Upper lobe of left lung (tissue), 6 donors: Measurements from ENCODE around the gene CPLX1. TPM values are rescaled to one million over a fixed set of nuclear protein-coding genes. Genes with fewer than 3 reads are reported as not detected.
"Not testable (repeated sequence)": the region's sequence is repeated elsewhere in the genome, so short reads cannot be mapped to it uniquely, and the experiment has no call there.

ENCODE experiments used
- ATAC-seq, 2 donors: fragments of 200-7000 bp; cut with Tn5 transposase; one replicate each; pipeline ENCODE4 v1.9.1; 2022; ENCODE audit warnings: mild to moderate bottlenecking in 2 of 2, moderate library complexity in 2 of 2; ENCODE audit not compliant: low FRiP score in 2 of 2
- DNase-seq, 2 donors: peaks; one replicate each; pipeline ENCODE4 v3.0.0-alpha.2; 2019 to 2020
- H3K27ac ChIP-seq, 4 donors: fragments of 200-600 bp; sonication (generic); one replicate each; pipeline ENCODE4 v1.5.1; 2016 to 2019
- H3K27me3 ChIP-seq, 4 donors: fragments of 200-600 bp; sonication (generic); one replicate each; pipeline ENCODE4 v1.5.1; 2017 to 2019
- H3K36me3 ChIP-seq, 4 donors: fragments of 200-600 bp; sonication (generic); one replicate each; pipeline ENCODE4 v1.5.1; 2016 to 2019
- H3K4me1 ChIP-seq, 4 donors: fragments of 200-600 bp; sonication (generic); one replicate each; pipeline ENCODE4 v1.5.1; 2018 to 2019
- H3K4me3 ChIP-seq, 4 donors: fragments of 200-600 bp; sonication (generic); one replicate each; pipeline ENCODE4 v1.5.1; 2017 to 2019; ENCODE audit warnings: mild to moderate bottlenecking in 2 of 4, moderate library complexity in 1 of 4
- H3K9me3 ChIP-seq, 4 donors: fragments of 200-600 bp; sonication (generic); one replicate each; pipeline ENCODE4 v1.5.1; 2018 to 2019
- CTCF ChIP-seq, 6 experiments: fragments of 450-650 bp in 4 of 6; fragments of 200-600 bp in 2 of 6; sonication (generic) in 2 of 6; IDR thresholded peaks; one replicate each; pipeline ENCODE4 v1.5.1; 2016 to 2019; ENCODE audit warnings: antibody characterized with exemption in 6 of 6
- EP300 ChIP-seq, 4 donors: sonication (generic); formaldehyde crosslinking; IDR thresholded peaks; one replicate each; pipeline ENCODE4 v1.5.1; 2017; ENCODE audit warnings: antibody characterized with exemption in 4 of 4, control low read depth in 2 of 4
- POLR2A ChIP-seq, 4 donors: fragments of 450-650 bp; IDR thresholded peaks; one replicate each; pipeline ENCODE4 v1.5.1; 2016 to 2017; ENCODE audit warnings: antibody characterized with exemption in 4 of 4, mild to moderate bottlenecking in 2 of 4
- POLR2AphosphoS5 ChIP-seq, 2 donors: sonication (generic); formaldehyde crosslinking; IDR thresholded peaks; one replicate each; pipeline ENCODE4 v1.5.1; 2017; ENCODE audit warnings: antibody characterized with exemption in 2 of 2
- WGBS, 2 donors: methylation state at CpG; one replicate each; pipeline ENCODE4 v1.1.5; 2017 to 2018; 5-methylcytosine and 5-hydroxymethylcytosine counted together
- total RNA-seq, 6 donors: library from RNA; depleted of rRNA in 4 of 6; stranded (reverse); fragments of >200 nt in 4 of 6; gene quantifications; one replicate each; pipeline versions ENCODE4 v1.1.0 to v1.2.1, GENCODE V29; 2016 to 2021
- donor health status: DM: no; HTN: no; CAD: no; lungs with moderate emphysema.
- donor health status: DM: no; HTN: yes; CAD: no; lungs with severe emphysema.

The CPLX1 gene
- total RNA-seq, 6 donors from 2014 or later: 0.61 to 4.2 (median 1.8) TPM

- no peak overlapping the region for H3K4me3 ChIP-seq
- H3K9me3 ChIP-seq: no peaks in the 10 kb centered on the region
- peaks cover 5 to 56% (median 36%) of the 10 kb centered on the region in 4 donors for H3K36me3 ChIP-seq
- no peak overlapping the region for H3K27ac ChIP-seq
- 95% methylated on average over 25 to 30 of the region's 32 CpGs for WGBS, 2 donors
- ATAC-seq (peak in 1 of 2 donors; percentile 27), DNase-seq (peak in 1 of 2 donors; percentile 81)
- TF ChIP-seq POLR2AphosphoS5 (IDR thresholded peaks at IDR 0.05): no peak
- no peak for TF ChIP-seq POLR2A (IDR thresholded peaks at IDR 0.05)
- no peak for TF ChIP-seq EP300 (IDR thresholded peaks at IDR 0.05)
- TF ChIP-seq CTCF (IDR thresholded peaks at IDR 0.05): no peak
- no peaks in the 10 kb centered on the region for H3K27me3 ChIP-seq
- H3K4me1 ChIP-seq: peaks cover 0 to 7% (median 1%) of the 10 kb centered on the region in 4 donors
Measured at GRCh38 chr4:754221-755120, 71.5 kb downstream of the CPLX1 start.

GRCh38 chr4:753186-753585 lies 72.7 kb downstream of the CPLX1 start:
- not testable (repeated sequence) for H3K9me3 ChIP-seq, H3K4me1 ChIP-seq, H3K27me3 ChIP-seq, H3K4me3 ChIP-seq, ATAC-seq, H3K27ac ChIP-seq
- 96 to 98% methylated on average over 12 to 13 of the region's 13 CpGs for WGBS, 2 donors
- peak in 1 of 2 donors; percentile 15 for DNase-seq
- peaks cover 5 to 65% (median 37%) of the 10 kb centered on the region in 4 donors for H3K36me3 ChIP-seq

- peaks cover 5 to 71% (median 39%) of the 10 kb centered on the region in 4 donors for H3K36me3 ChIP-seq
Measured at GRCh38 chr4:752196-752861, 73.6 kb downstream of the CPLX1 start.

GRCh38 chr4:751676-752075 lies 74.3 kb downstream of the CPLX1 start:
- TF ChIP-seq POLR2AphosphoS5 (IDR thresholded peaks at IDR 0.05) (no peak), POLR2A (IDR thresholded peaks at IDR 0.05) (no peak), CTCF (IDR thresholded peaks at IDR 0.05) (no peak), EP300 (IDR thresholded peaks at IDR 0.05) (no peak)
- Histone ChIP-seq H3K36me3 (peaks cover 5 to 67% (median 37%) of the 10 kb centered on the region in 4 donors), H3K27ac (no peak overlapping the region), H3K4me1 (peaks cover 0 to 7% (median 1%) of the 10 kb centered on the region in 4 donors), H3K4me3 (no peak overlapping the region), H3K27me3 (no peaks in the 10 kb centered on the region), H3K9me3 (no peaks in the 10 kb centered on the region)
- DNase-seq (no peak), ATAC-seq (no peak)
- WGBS, 2 donors: 84 to 89% methylated on average over 14 to 15 of the region's 15 CpGs

More at GRCh38 chr4:752196-752861, 73.6 kb downstream of the CPLX1 start:
- DNase-seq (peak in 1 of 2 donors; percentile 75), ATAC-seq (no peak)
- no peak for TF ChIP-seq CTCF (IDR thresholded peaks at IDR 0.05)
- Histone ChIP-seq H3K27me3 (no peaks in the 10 kb centered on the region), H3K27ac (no peak overlapping the region), H3K4me3 (no peak overlapping the region), H3K4me1 (peaks cover 0 to 7% (median 1%) of the 10 kb centered on the region in 4 donors), H3K9me3 (no peaks in the 10 kb centered on the region)
- WGBS, 2 donors: 93 to 97% methylated on average over 19 to 23 of the region's 25 CpGs
